CD14-positive monocyte (primary cell): ENCODE results near the gene AEBP1. TPM values are rescaled to one million over a fixed set of nuclear protein-coding genes. Genes with fewer than 3 reads are reported as not detected.

ENCODE experiments used
- DNase-seq, 3 donors: peaks; one replicate each; pipeline ENCODE4 v3.0.0-alpha.2; 2011 to 2022
- H2AFZ ChIP-seq: 2 replicates; pipeline ENCODE4 v1.6.0; 2012; ENCODE audit warnings: mild to moderate bottlenecking, low read depth, low read length, inconsistent platforms; ENCODE audit not compliant: insufficient read depth, poor library complexity, severe bottlenecking
- H3K27ac ChIP-seq, 2 donors: 1 replicate in 1 of 2; 2 replicates in 1 of 2; pipeline ENCODE4 v1.5.1; 2012 to 2013; ENCODE audit warnings: low read length in 2 of 2, control low read depth in 1 of 2, inconsistent platforms in 1 of 2, low read depth in 1 of 2, mild to moderate bottlenecking in 1 of 2
- H3K27me3 ChIP-seq, 2 donors: one replicate each; pipeline versions ENCODE4 v1.6.0 to v1.6.1; 2011 to 2013; ENCODE audit warnings: low read length in 2 of 2; ENCODE audit not compliant: control insufficient read depth in 2 of 2, insufficient read depth in 2 of 2
- H3K36me3 ChIP-seq, 2 donors: replicated peaks in 1 of 2; 1 replicate in 1 of 2; 2 replicates in 1 of 2; pipeline versions ENCODE4 v1.5.1 to v1.6.1; 2012 to 2013; ENCODE audit warnings: low read length in 2 of 2, control low read depth in 1 of 2, inconsistent platforms in 1 of 2, mild to moderate bottlenecking in 1 of 2; ENCODE audit not compliant: insufficient read depth in 2 of 2, control insufficient read depth in 1 of 2
- H3K4me1 ChIP-seq, 2 donors: 1 replicate in 1 of 2; 2 replicates in 1 of 2; pipeline versions ENCODE4 v1.5.1 to v1.6.1; 2012 to 2013; ENCODE audit warnings: low read length in 2 of 2, control low read depth in 1 of 2, inconsistent platforms in 1 of 2, mild to moderate bottlenecking in 1 of 2, moderate library complexity in 1 of 2; ENCODE audit not compliant: insufficient read depth in 2 of 2, control insufficient read depth in 1 of 2
- H3K4me2 ChIP-seq: replicated peaks from 2 replicates; pipeline ENCODE3; 2012; ENCODE audit warnings: low read length, moderate library complexity, mild to moderate bottlenecking; ENCODE audit not compliant: poor library complexity, severe bottlenecking; ENCODE audit errors: extremely low read depth
- H3K4me3 ChIP-seq, 3 experiments: fragments of 200-600 bp in 1 of 3; sonication (generic) in 1 of 3; replicated peaks in 1 of 3; 1 replicate in 2 of 3; 2 replicates in 1 of 3; pipeline ENCODE4 v1.5.1; 2011 to 2013; ENCODE audit warnings: low read length in 3 of 3, mild to moderate bottlenecking in 3 of 3, control low read depth in 2 of 3, low read depth in 2 of 3, inconsistent platforms in 1 of 3, moderate library complexity in 1 of 3
- H3K79me2 ChIP-seq: 2 replicates; pipeline ENCODE4 v1.6.0; 2012; ENCODE audit warnings: mild to moderate bottlenecking, control low read depth, inconsistent platforms, low read length, moderate library complexity; ENCODE audit not compliant: insufficient read depth
- H3K9ac ChIP-seq: 2 replicates; pipeline ENCODE4 v1.6.0; 2017; ENCODE audit warnings: low read length, mild to moderate bottlenecking; ENCODE audit not compliant: insufficient read depth, poor library complexity, severe bottlenecking
- H3K9me3 ChIP-seq, 2 donors: replicated peaks in 1 of 2; 1 replicate in 1 of 2; 2 replicates in 1 of 2; pipeline versions ENCODE4 v1.5.1 to v1.6.1; 2012 to 2013; ENCODE audit warnings: low read length in 2 of 2, control low read depth in 1 of 2; ENCODE audit not compliant: control insufficient read depth in 1 of 2, insufficient read depth in 1 of 2
- H4K20me1 ChIP-seq: 2 replicates; pipeline ENCODE4 v1.6.0; 2012; ENCODE audit warnings: mild to moderate bottlenecking, low read length, control low read depth, moderate library complexity; ENCODE audit not compliant: insufficient read depth
- H3K27ac Mint-ChIP-seq, 7 donors: one replicate each; pipeline ENCODE4 v1.8.0; 2020; ENCODE audit warnings: mild to moderate bottlenecking in 7 of 7, mixed read lengths in 7 of 7, moderate library complexity in 6 of 7, inconsistent platforms in 2 of 7
- H3K27me3 Mint-ChIP-seq, 3 donors: one replicate each; pipeline ENCODE4 v1.8.0; 2021 to 2022; ENCODE audit warnings: low read depth in 3 of 3, mild to moderate bottlenecking in 3 of 3, mixed read lengths in 3 of 3, moderate library complexity in 3 of 3, inconsistent platforms in 1 of 3
- H3K36me3 Mint-ChIP-seq, 2 donors: one replicate each; pipeline ENCODE4 v1.8.0; 2020; ENCODE audit warnings: mixed read lengths in 2 of 2, inconsistent platforms in 1 of 2, mild to moderate bottlenecking in 1 of 2
- H3K4me1 Mint-ChIP-seq: one replicate; pipeline ENCODE4 v1.8.0; 2020; ENCODE audit warnings: mild to moderate bottlenecking, mixed read lengths
- H3K4me3 Mint-ChIP-seq, 2 donors: one replicate each; pipeline ENCODE4 v1.8.0; 2020; ENCODE audit warnings: mild to moderate bottlenecking in 2 of 2, mixed read lengths in 2 of 2, moderate library complexity in 1 of 2
- H3K9me3 Mint-ChIP-seq, 7 donors: one replicate each; pipeline ENCODE4 v1.8.0; 2020 to 2022; ENCODE audit warnings: mixed read lengths in 7 of 7, mild to moderate bottlenecking in 6 of 7, moderate library complexity in 6 of 7, inconsistent platforms in 2 of 7
- CTCF ChIP-seq: fragments of 200-600 bp; IDR thresholded peaks from one replicate; pipeline ENCODE4 v1.8.0; 2022; ENCODE audit warnings: antibody characterized with exemption, mild to moderate bottlenecking
- WGBS: methylation state at CpG from one replicate; pipeline ENCODE4 v1.1.5; 2013; ENCODE audit warnings: missing lambda C conversion rate; ENCODE audit not compliant: insufficient coverage; 5-methylcytosine and 5-hydroxymethylcytosine counted together
- intact Hi-C, 2 donors: fragments of 100-400 bp; cut with micrococcal nuclease; formaldehyde crosslinking; loops; one replicate each; pipeline versions ENCODE4 v1.15.0 to v1.15.1; 2023
- polyA plus RNA-seq, 3 donors: library from polyadenylated mRNA; depleted of rRNA in 1 of 3; unstranded in 2 of 3; stranded (reverse) in 1 of 3; fragments of 300-500 nt in 2 of 3; fragments of >200 nt in 1 of 3; fragmentation: Illumina TruSeq in 2 of 3; gene quantifications; 1 replicate in 2 of 3; 2 replicates in 1 of 3; pipeline ENCODE4 v1.2.3, GENCODE V29; 2012 to 2021

Gene AEBP1
- polyA plus RNA-seq, 3 donors, result 0.08 TPM; not detected in 2

- Mint-ChIP-seq H3K27me3 (peaks cover 3 to 18% (median 4%) of the 10 kb centered on the region in 3 donors), H3K27ac (peak overlapping the region in 1 of 7 donors; percentile 15), H3K4me3 (no peak overlapping the region), H3K36me3 (peaks cover 52 to 55% of the 10 kb centered on the region in 2 donors), H3K4me1 (peaks cover 10% of the 10 kb centered on the region), H3K9me3 (no peaks in the 10 kb centered on the region)
- intact Hi-C loops, result no loop called here
- Histone ChIP-seq H3K27me3 (no peaks in the 10 kb centered on the region), H3K4me3 (no peak overlapping the region), H3K36me3 (peaks cover 58 to 59% of the 10 kb centered on the region in 2 donors), H3K4me2 (no peak overlapping the region), H3K79me2 (peaks cover 7% of the 10 kb centered on the region), H3K9me3 (no peaks in the 10 kb centered on the region), H3K9ac (no peak overlapping the region), H3K27ac (no peak overlapping the region), H4K20me1 (peaks cover 98% of the 10 kb centered on the region), H3K4me1 (no peaks in the 10 kb centered on the region), H2AFZ (no peak overlapping the region)
- 100% methylated on average over 6 of the region's 8 CpGs for WGBS
- no peak for TF ChIP-seq CTCF
- DNase-seq, result no peak
Observed at GRCh38 chr7:44061645-44062179, 42.4 kb upstream of the AEBP1 start.

GRCh38 chr7:44062180-44062902 is 41.8 kb upstream of the AEBP1 start:
- Histone ChIP-seq H3K79me2 (peaks cover 1% of the 10 kb centered on the region), H2AFZ (no peak overlapping the region), H3K36me3 (peaks cover 52 to 53% of the 10 kb centered on the region in 2 donors), H3K27me3 (no peaks in the 10 kb centered on the region), H3K4me1 (no peaks in the 10 kb centered on the region), H4K20me1 (peaks cover 96% of the 10 kb centered on the region), H3K4me2 (no peak overlapping the region), H3K9ac (no peak overlapping the region), H3K9me3 (no peaks in the 10 kb centered on the region), H3K27ac (no peak overlapping the region), H3K4me3 (no peak overlapping the region)
- WGBS, result 78% methylated on average over 5 of the region's 11 CpGs
- intact Hi-C loops, result no loop called here
- H3K4me3 Mint-ChIP-seq, result no peak overlapping the region
- peaks cover 10% of the 10 kb centered on the region for H3K4me1 Mint-ChIP-seq
- peaks cover 3 to 21% (median 4%) of the 10 kb centered on the region in 3 donors for H3K27me3 Mint-ChIP-seq
- TF ChIP-seq CTCF, result no peak
- H3K36me3 Mint-ChIP-seq, result peaks cover 46 to 49% of the 10 kb centered on the region in 2 donors
- H3K9me3 Mint-ChIP-seq, result no peaks in the 10 kb centered on the region
- no peak for DNase-seq
- peak overlapping the region in 2 of 7 donors; percentile 5 to 37 for H3K27ac Mint-ChIP-seq
